Neural crest cell (in vitro differentiated cells): Measurements from ENCODE around the gene AURKB. TPM values are rescaled to one million over a fixed set of nuclear protein-coding genes. Genes with fewer than 3 reads are reported as not detected.

Experiments
- DNase-seq: peaks from one replicate; pipeline ENCODE4 v3.0.0; 2021; ENCODE audit warnings: low read depth, mixed read lengths, low spot score
- H3K27ac Mint-ChIP-seq: one replicate; pipeline ENCODE4 v1.8.0; 2021; ENCODE audit warnings: mild to moderate bottlenecking, mixed read lengths; ENCODE audit not compliant: unreplicated experiment
- H3K27me3 Mint-ChIP-seq: 2 replicates; pipeline ENCODE4 v1.8.0; 2021; ENCODE audit warnings: low read depth, mild to moderate bottlenecking, mixed read lengths
- H3K36me3 Mint-ChIP-seq: 2 replicates; pipeline ENCODE4 v1.8.0; 2021; ENCODE audit warnings: low read depth, mild to moderate bottlenecking, mixed read lengths
- H3K4me1 Mint-ChIP-seq: 2 replicates; pipeline ENCODE4 v1.8.0; 2021; ENCODE audit warnings: mixed read lengths
- H3K4me3 Mint-ChIP-seq: one replicate; pipeline ENCODE4 v1.8.0; 2021; ENCODE audit warnings: mild to moderate bottlenecking, mixed read lengths
- H3K9me3 Mint-ChIP-seq: 2 replicates; pipeline ENCODE4 v1.8.0; 2021; ENCODE audit warnings: mixed read lengths
- CTCF ChIP-seq: fragments of 200-600 bp; sonication (generic); conservative IDR thresholded peaks from 2 replicates; pipeline ENCODE4 v1.5.0; 2021; ENCODE audit warnings: antibody characterized with exemption, mild to moderate bottlenecking
- microRNA-seq: library from miRNA; unstranded; fragments of <30 nt; microRNA quantifications from one replicate; pipeline ENCODE4, GENCODE V29; 2020
- total RNA-seq: library from RNA; stranded (reverse); gene quantifications from 2 replicates; pipeline ENCODE4 v1.2.1, GENCODE V29; 2021

The AURKB gene
- total RNA-seq, 1 donor from 2014 or later = 176 TPM

GRCh38 chr17:8159032-8159400, 51.4 kb downstream of the AURKB start:
- TF ChIP-seq CTCF = no peak
- H3K4me3 Mint-ChIP-seq = peak overlapping the region; percentile 93
- H3K4me1 Mint-ChIP-seq = peaks cover 35% of the 10 kb centered on the region
- peaks cover 12% of the 10 kb centered on the region for H3K36me3 Mint-ChIP-seq
- no peak overlapping the region for H3K27ac Mint-ChIP-seq
- DNase-seq = no peak
- no peaks in the 10 kb centered on the region for H3K9me3 Mint-ChIP-seq
- H3K27me3 Mint-ChIP-seq = peaks cover 2% of the 10 kb centered on the region

DNA sequence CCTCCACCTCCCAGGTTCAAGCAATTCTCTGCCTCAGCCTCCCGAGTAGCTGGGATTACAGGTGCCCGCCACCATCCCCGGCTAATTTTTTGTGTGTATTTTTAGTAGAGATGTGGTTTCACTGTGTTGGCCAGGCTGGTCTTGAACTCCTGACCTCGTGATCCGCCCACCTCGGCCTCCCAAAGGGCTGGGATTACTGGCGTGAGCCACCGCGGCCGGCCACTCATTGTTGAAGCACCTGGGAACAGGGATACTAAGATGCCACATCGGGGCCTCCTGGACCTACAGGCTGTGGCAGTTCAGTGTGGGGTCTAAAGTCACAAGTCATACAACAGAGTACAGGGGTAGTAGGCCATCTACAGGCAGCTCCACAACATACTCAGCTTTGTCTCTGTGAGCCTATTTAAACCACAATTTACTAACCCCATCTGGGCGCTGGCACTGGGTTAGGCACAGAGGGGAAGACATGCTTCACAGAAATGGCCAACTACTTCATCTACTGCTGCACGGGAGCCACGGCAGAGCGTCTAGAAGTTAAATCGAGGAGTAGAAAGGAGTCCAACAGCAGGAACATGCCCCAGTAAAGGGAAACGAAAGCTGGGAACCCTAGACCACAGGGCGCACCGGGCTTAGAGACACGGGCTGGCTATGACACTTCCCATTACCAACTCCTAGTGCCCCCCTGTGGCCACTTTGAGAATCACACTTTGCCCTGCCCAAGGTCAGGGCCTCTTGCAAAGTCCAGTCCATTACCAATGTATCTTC, 51.9 kb downstream of the AURKB start:
- H3K4me3 Mint-ChIP-seq = peak overlapping the region; percentile 93
- peaks cover 12% of the 10 kb centered on the region for H3K36me3 Mint-ChIP-seq
- TF ChIP-seq CTCF = peak; percentile 86
- peak; percentile 97 for DNase-seq
- no peaks in the 10 kb centered on the region for H3K9me3 Mint-ChIP-seq
- H3K27me3 Mint-ChIP-seq = peaks cover 2% of the 10 kb centered on the region
- no peak overlapping the region for H3K27ac Mint-ChIP-seq
- peaks cover 30% of the 10 kb centered on the region for H3K4me1 Mint-ChIP-seq

DNA sequence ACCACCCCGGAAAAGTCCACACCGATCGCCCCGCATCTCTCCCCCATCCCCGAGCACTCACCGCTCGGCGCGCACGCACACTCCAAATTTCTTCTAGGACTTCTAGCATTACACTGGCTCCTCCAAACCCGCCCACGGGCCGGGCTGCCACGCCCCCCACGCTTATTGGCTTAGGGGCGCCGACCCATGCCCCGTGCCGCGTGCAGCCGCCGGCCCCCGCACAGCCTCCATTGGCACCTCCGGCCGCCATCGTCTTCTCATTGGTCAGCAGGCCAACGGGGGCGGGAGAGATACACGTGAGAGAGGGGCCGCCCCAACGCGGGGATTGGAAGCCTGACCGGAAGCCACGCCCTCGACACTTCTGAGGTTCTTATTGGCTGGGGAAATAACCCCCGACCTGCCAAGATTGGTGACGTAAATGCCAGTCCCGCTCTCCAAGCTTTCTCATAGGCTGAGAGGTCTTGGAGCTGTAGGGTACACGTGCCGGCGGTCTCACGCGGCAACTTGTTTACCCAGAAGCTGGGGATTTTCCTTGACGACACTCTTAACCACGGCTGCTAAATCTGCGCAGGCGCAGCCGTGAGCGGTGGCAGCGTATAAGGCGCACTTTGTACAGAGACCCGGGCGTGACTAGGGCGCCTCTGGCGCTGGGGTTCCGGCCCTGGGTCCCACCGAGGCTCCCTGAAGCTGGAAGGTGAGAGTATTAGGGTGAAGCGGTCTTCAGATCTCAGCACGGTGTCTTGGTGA, 54.0 kb downstream of the AURKB start:
- Mint-ChIP-seq H3K4me1 (peaks cover 26% of the 10 kb centered on the region), H3K27ac (no peak overlapping the region), H3K27me3 (peaks cover 2% of the 10 kb centered on the region), H3K9me3 (no peaks in the 10 kb centered on the region), H3K36me3 (peaks cover 9% of the 10 kb centered on the region), H3K4me3 (no peak overlapping the region)
- TF ChIP-seq CTCF = no peak
- DNase-seq = peak; percentile 98

- no peak overlapping the region for H3K27ac Mint-ChIP-seq
- peaks cover 22% of the 10 kb centered on the region for H3K4me1 Mint-ChIP-seq
- H3K9me3 Mint-ChIP-seq = no peaks in the 10 kb centered on the region
- H3K27me3 Mint-ChIP-seq = peaks cover 2% of the 10 kb centered on the region
- DNase-seq = no peak
- no peak for TF ChIP-seq CTCF
- H3K4me3 Mint-ChIP-seq = no peak overlapping the region
- peaks cover 9% of the 10 kb centered on the region for H3K36me3 Mint-ChIP-seq
These were observed 54.5 kb downstream of the AURKB start for GRCh38 chr17:8155996-8156245.

- TF ChIP-seq CTCF = no peak
- no peak for DNase-seq
These were observed 55.0 kb downstream of the AURKB start for GRCh38 chr17:8155231-8155995.

More at GRCh38 chr17:8155231-8155995, 55.0 kb downstream of the AURKB start:
- H3K4me1 Mint-ChIP-seq = peaks cover 20% of the 10 kb centered on the region
- no peak overlapping the region for H3K27ac Mint-ChIP-seq
- peaks cover 9% of the 10 kb centered on the region for H3K36me3 Mint-ChIP-seq
- H3K9me3 Mint-ChIP-seq = no peaks in the 10 kb centered on the region
- H3K27me3 Mint-ChIP-seq = peaks cover 2% of the 10 kb centered on the region
- H3K4me3 Mint-ChIP-seq = no peak overlapping the region

Small RNAs within 50 kb of the gene (microRNA-seq; reads per million reads assigned to microRNA genes)
- gene MIR4521 = 1,132 reads per million, percentile 82 among the genes with 10 or more reads in this experiment

Other genes with a start within 250 kb of the AURKB start
- gene GUCY2D, start 208.0 kb downstream of the AURKB start, total RNA-seq = not detected in 2 replicates
- gene ALOX15B, start 171.5 kb downstream of the AURKB start, total RNA-seq = not detected in 2 replicates
- gene ALOX12B, start 122.9 kb downstream of the AURKB start, total RNA-seq = not detected in 2 replicates
- 0.09 TPM in 1 of 2 replicates, not detected in the other for gene ALOXE3, start 92.1 kb downstream of the AURKB start, total RNA-seq
- gene HES7, start 86.5 kb downstream of the AURKB start, total RNA-seq = 0.41 and 0.56 TPM in 2 replicates
- 38.3 and 51.6 TPM in 2 replicates for gene PER1, start 58.2 kb downstream of the AURKB start, total RNA-seq
- 47.2 and 49.7 TPM in 2 replicates for gene VAMP2, start 47.6 kb downstream of the AURKB start, total RNA-seq
- gene TMEM107, start 34.2 kb downstream of the AURKB start, total RNA-seq = 41.4 and 45.7 TPM in 2 replicates
- gene BORCS6, start 20.4 kb downstream of the AURKB start, total RNA-seq = 5.5 and 5.6 TPM in 2 replicates
- 39.7 and 44.8 TPM in 2 replicates for gene CTC1, start 37.5 kb upstream of the AURKB start, total RNA-seq
- 201 and 217 TPM in 2 replicates for gene PFAS, start 38.7 kb upstream of the AURKB start, total RNA-seq
- gene RANGRF, start 78.1 kb upstream of the AURKB start, total RNA-seq = 48.5 and 51.0 TPM in 2 replicates
- 2.3 and 3.5 TPM in 2 replicates for gene SLC25A35, start 84.8 kb upstream of the AURKB start, total RNA-seq
- gene ARHGEF15, start 99.7 kb upstream of the AURKB start, total RNA-seq = not detected in 2 replicates
- not detected in 2 replicates for gene ODF4, start 129.3 kb upstream of the AURKB start, total RNA-seq
- 1,793 and 1,885 TPM in 2 replicates for gene RPL26, start 172.6 kb upstream of the AURKB start, total RNA-seq
- gene RNF222, start 187.3 kb upstream of the AURKB start, total RNA-seq = not detected in 2 replicates
- 34.1 and 34.3 TPM in 2 replicates for gene NDEL1, start 225.3 kb upstream of the AURKB start, total RNA-seq